ENCODE results near the gene NDUFC2.
"Not testable (repeated sequence)": the region's sequence is repeated elsewhere in the genome, so short reads cannot be mapped to it uniquely, and the experiment has no call there.

Gene NDUFC2

GRCh38 chr11:78036313-78036712, 43.3 kb downstream of the NDUFC2 start:
- DNase-seq (ENCODE audit: low read depth), result no peak
- H3K4me3 ChIP-seq (ENCODE audit: low read length), result no peak overlapping the region
- TF ChIP-seq, protein P1, sequence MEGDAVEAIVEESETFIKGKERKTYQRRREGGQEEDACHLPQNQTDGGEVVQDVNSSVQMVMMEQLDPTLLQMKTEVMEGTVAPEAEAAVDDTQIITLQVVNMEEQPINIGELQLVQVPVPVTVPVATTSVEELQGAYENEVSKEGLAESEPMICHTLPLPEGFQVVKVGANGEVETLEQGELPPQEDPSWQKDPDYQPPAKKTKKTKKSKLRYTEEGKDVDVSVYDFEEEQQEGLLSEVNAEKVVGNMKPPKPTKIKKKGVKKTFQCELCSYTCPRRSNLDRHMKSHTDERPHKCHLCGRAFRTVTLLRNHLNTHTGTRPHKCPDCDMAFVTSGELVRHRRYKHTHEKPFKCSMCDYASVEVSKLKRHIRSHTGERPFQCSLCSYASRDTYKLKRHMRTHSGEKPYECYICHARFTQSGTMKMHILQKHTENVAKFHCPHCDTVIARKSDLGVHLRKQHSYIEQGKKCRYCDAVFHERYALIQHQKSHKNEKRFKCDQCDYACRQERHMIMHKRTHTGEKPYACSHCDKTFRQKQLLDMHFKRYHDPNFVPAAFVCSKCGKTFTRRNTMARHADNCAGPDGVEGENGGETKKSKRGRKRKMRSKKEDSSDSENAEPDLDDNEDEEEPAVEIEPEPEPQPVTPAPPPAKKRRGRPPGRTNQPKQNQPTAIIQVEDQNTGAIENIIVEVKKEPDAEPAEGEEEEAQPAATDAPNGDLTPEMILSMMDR (conservative IDR thresholded peaks at IDR 0.05; ENCODE audit: low read length), result no peak

- TF ChIP-seq, protein P1 (conservative IDR thresholded peaks at IDR 0.05; ENCODE audit: low read length), result no peak
- no peak for DNase-seq (ENCODE audit: low read depth)
Observed at GRCh38 chr11:78034623-78035022, 45.0 kb downstream of the NDUFC2 start.

GRCh38 chr11:78033040-78033439, 46.6 kb downstream of the NDUFC2 start:
- no peak for DNase-seq (ENCODE audit: low read depth)
- TF ChIP-seq, protein P1 (conservative IDR thresholded peaks at IDR 0.05; ENCODE audit: low read length), result no peak
- H3K4me3 ChIP-seq (ENCODE audit: low read length), result no peak overlapping the region

More at GRCh38 chr11:78034623-78035022, 45.0 kb downstream of the NDUFC2 start:
- no peak overlapping the region for H3K4me3 ChIP-seq (ENCODE audit: low read length)

DNA sequence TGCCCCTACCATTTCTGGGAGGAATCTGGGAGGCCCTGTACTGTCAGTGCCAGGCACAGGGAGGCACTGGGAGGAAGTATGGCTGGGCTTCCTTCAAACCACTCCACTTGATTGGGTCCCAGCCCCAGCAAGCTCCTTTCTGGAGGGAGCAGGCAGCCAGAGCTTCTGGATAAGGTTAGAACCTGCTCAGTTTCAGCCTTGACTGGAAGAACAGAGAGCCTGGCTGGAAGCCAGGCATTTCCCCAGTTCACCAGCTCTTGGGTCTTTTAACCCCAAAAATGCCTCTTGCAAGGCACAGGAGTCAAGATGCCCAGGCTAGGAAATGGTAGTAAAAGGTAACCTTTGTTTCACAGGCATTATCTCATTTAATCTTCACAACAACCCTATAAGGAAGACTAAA, 47.6 kb downstream of the NDUFC2 start:
- TF ChIP-seq, protein P1 (conservative IDR thresholded peaks at IDR 0.05; ENCODE audit: low read length), result no peak
- no peak for DNase-seq (ENCODE audit: low read depth)
- no peak overlapping the region for H3K4me3 ChIP-seq (ENCODE audit: low read length)

DNA sequence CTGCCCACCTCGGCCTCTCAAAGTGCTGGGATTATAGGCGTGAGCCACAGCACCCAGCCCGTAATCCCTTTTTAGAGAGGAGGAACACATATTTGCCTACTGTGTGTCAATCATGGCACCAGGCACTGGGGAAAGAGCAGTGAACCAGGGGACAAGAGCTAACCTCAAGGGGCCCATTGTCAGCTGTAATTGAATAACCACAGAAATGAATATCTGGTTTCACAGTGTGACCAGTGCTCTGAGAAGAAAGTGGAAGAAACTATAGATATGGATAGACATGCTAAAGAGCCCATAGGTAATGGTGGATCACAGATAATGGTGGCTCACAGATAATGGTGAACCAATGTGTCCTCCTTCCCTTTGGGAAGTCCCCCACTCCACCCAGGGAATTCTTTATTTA, 48.0 kb downstream of the NDUFC2 start:
- no peak for DNase-seq (ENCODE audit: low read depth)
- H3K4me3 ChIP-seq (ENCODE audit: low read length), result no peak overlapping the region
- TF ChIP-seq, protein P1 (conservative IDR thresholded peaks at IDR 0.05; ENCODE audit: low read length), result no peak

DNA sequence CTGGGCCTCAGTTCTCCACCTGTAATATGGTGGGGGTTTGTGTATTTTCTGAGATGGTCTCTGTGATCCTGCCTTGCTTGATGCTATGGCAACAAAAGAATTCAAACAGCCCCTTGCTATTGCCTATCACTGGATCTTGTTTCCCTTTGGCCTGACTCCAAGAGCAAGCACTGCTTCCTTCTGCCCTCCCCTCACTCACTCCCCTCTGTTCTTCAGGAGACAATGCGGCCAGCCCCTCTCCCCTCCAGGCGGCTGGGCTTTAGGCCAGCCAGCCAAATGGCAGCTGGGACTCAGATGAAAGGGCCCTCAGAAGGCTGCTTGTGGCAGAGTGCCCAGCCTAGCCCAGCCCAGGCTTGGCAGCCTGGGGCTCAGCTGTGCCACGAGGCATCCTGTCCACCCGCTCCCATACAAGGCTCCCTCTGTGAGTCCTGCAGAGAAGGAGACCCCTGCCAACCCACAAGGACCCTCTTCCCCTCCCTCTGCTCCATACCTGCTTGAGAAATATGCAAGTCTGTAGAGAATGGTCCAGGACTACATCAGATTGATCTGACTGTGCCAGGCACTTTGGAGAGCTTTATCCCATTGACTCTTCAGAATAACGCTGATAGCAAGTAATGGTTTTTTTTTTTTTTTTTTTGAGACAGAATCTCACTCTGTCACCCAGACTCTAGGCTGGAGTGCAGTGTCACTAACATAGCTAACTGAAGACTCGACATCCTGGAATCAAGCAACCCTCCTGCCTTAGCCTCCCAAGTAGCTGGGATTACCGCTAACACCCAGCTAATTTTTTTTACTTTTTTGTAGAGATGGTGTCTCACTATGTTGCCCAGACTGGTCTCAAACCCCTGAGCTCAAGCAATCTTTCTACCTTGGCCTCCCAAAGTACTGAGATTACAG, 49.0 kb downstream of the NDUFC2 start:
- TF ChIP-seq, protein P1 (conservative IDR thresholded peaks at IDR 0.05; ENCODE audit: low read length), result no peak
- DNase-seq (ENCODE audit: low read depth), result peak; percentile 41
- H3K4me3 ChIP-seq (ENCODE audit: low read length), result no peak overlapping the region

GRCh38 chr11:78028423-78028822, 51.2 kb downstream of the NDUFC2 start:
- not testable (repeated sequence) for DNase-seq (ENCODE audit: low read depth); H3K4me3 ChIP-seq (ENCODE audit: low read length)
